Mesothelial cell of epicardium (in vitro differentiated cells): ENCODE results near the gene MRPL2. TPM values are rescaled to one million over a fixed set of nuclear protein-coding genes. Genes with fewer than 3 reads are reported as not detected.

Source experiments
- DNase-seq, 2 experiments: peaks; one replicate each; pipeline ENCODE4 v3.0.0; 2021; ENCODE audit warnings: low spot score in 2 of 2; ENCODE audit not compliant: unreplicated experiment in 2 of 2
- H3K27ac Mint-ChIP-seq: 2 replicates; pipeline ENCODE4 v1.8.0; 2021; ENCODE audit warnings: mixed read lengths
- H3K27me3 Mint-ChIP-seq: 2 replicates; pipeline ENCODE4 v1.8.0; 2021; ENCODE audit warnings: low read depth, mixed read lengths
- H3K36me3 Mint-ChIP-seq: 2 replicates; pipeline ENCODE4 v1.8.0; 2021; ENCODE audit warnings: mixed read lengths
- H3K4me1 Mint-ChIP-seq: 2 replicates; pipeline ENCODE4 v1.8.0; 2021; ENCODE audit warnings: mixed read lengths
- H3K4me3 Mint-ChIP-seq: 2 replicates; pipeline ENCODE4 v1.8.0; 2021; ENCODE audit warnings: mild to moderate bottlenecking, moderate library complexity, mixed read lengths
- H3K9me3 Mint-ChIP-seq: 2 replicates; pipeline ENCODE4 v1.8.0; 2021; ENCODE audit warnings: mixed read lengths
- total RNA-seq: library from RNA; stranded (reverse); gene quantifications from 3 replicates; pipeline ENCODE4 v1.2.1, GENCODE V29; 2021
- TF ChIP-seq, protein P1 (sequence below): fragments of 200-600 bp; sonication (generic); IDR thresholded peaks from one replicate; pipeline ENCODE4 v1.5.0; 2021; ENCODE audit warnings: antibody characterized with exemption; ENCODE audit not compliant: unreplicated experiment

The MRPL2 gene
- total RNA-seq, 1 donor from 2014 or later: 54.9 TPM

DNA sequence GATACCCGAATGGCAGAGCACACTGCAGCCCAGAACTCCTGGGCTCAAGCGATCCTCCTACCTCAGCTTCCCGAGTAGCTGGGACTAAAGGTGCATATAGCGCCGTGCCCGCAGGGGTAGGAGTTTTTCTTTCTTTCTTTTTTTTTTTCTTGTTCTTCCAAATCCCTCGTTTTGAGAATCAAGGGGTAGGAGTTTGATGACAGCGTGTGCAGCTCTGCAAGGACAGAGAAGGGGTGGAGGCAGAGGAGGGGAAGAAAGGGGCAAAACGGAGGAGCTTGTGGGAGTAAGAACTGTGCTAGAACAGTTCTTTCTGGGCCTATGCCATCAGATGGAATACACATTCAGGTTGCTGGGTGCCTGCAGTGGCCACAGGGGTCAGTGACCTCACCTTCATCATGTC is 22.5 kb downstream of the MRPL2 start:
- no peak for DNase-seq
- TF ChIP-seq, protein P1, sequence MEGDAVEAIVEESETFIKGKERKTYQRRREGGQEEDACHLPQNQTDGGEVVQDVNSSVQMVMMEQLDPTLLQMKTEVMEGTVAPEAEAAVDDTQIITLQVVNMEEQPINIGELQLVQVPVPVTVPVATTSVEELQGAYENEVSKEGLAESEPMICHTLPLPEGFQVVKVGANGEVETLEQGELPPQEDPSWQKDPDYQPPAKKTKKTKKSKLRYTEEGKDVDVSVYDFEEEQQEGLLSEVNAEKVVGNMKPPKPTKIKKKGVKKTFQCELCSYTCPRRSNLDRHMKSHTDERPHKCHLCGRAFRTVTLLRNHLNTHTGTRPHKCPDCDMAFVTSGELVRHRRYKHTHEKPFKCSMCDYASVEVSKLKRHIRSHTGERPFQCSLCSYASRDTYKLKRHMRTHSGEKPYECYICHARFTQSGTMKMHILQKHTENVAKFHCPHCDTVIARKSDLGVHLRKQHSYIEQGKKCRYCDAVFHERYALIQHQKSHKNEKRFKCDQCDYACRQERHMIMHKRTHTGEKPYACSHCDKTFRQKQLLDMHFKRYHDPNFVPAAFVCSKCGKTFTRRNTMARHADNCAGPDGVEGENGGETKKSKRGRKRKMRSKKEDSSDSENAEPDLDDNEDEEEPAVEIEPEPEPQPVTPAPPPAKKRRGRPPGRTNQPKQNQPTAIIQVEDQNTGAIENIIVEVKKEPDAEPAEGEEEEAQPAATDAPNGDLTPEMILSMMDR: no peak
- no peak overlapping the region for H3K4me3 Mint-ChIP-seq
- H3K9me3 Mint-ChIP-seq: no peaks in the 10 kb centered on the region
- no peaks in the 10 kb centered on the region for H3K27me3 Mint-ChIP-seq
- H3K4me1 Mint-ChIP-seq: no peaks in the 10 kb centered on the region
- H3K36me3 Mint-ChIP-seq: peaks cover 52% of the 10 kb centered on the region
- no peak overlapping the region for H3K27ac Mint-ChIP-seq

DNA sequence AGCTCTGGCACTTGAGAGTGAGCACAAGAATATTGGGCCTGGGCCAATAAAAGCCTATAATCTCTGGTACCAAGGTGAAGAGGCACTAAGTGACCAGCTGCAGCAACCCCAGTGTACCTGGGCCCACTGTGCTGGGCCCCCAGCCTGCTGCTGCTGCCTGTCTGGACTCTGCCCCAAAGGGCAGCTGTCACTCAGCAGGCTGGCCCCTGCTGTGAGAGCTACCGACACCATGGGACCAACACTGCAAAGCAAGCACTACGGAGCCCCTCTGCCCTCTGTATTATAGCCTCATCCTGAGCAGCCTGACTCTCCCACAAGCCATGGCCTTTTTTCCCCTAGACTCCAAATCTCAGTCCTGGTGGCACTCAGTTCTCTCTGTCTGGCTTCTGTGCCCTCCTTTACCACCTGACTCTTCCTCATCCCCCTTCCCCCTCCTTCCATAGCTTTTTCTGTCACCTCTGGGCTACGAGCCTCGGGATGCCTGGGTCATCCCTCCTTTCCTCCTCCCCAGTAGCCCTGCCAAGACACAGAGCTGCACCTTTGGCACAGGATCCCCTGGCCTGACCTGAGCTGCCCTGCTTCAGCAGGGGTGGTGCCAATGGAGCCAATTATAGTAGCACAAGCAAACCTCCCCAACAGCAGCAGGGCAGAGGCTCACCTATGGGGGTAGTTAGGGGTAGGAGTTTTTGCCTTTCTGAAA is 23.6 kb downstream of the MRPL2 start:
- H3K27me3 Mint-ChIP-seq: no peaks in the 10 kb centered on the region
- H3K27ac Mint-ChIP-seq: no peak overlapping the region
- TF ChIP-seq, protein P1: no peak
- peaks cover 50% of the 10 kb centered on the region for H3K36me3 Mint-ChIP-seq
- no peaks in the 10 kb centered on the region for H3K4me1 Mint-ChIP-seq
- no peak for DNase-seq
- H3K9me3 Mint-ChIP-seq: no peaks in the 10 kb centered on the region
- H3K4me3 Mint-ChIP-seq: no peak overlapping the region

DNA sequence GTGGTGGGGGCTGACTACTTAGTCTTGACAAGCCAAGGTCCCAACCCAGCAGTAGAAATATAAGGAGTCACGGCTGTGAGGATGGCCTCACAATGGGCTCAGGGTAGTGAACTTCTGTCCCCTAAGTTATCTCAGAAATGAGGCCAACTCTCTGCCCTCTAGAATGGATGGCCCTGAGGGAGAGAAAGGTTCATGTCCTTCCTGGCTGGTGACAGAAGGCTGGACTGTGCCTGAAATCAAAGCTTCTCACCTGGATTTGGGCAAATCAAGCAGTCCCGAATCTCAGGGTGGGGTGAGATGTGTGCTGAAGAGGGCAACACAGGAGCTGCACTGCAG is 25.1 kb downstream of the MRPL2 start:
- TF ChIP-seq, protein P1: no peak
- DNase-seq: no peak
- H3K27me3 Mint-ChIP-seq: no peaks in the 10 kb centered on the region
- H3K27ac Mint-ChIP-seq: no peak overlapping the region
- H3K36me3 Mint-ChIP-seq: peaks cover 50% of the 10 kb centered on the region
- H3K9me3 Mint-ChIP-seq: no peaks in the 10 kb centered on the region
- H3K4me3 Mint-ChIP-seq: no peak overlapping the region
- H3K4me1 Mint-ChIP-seq: no peaks in the 10 kb centered on the region

DNA sequence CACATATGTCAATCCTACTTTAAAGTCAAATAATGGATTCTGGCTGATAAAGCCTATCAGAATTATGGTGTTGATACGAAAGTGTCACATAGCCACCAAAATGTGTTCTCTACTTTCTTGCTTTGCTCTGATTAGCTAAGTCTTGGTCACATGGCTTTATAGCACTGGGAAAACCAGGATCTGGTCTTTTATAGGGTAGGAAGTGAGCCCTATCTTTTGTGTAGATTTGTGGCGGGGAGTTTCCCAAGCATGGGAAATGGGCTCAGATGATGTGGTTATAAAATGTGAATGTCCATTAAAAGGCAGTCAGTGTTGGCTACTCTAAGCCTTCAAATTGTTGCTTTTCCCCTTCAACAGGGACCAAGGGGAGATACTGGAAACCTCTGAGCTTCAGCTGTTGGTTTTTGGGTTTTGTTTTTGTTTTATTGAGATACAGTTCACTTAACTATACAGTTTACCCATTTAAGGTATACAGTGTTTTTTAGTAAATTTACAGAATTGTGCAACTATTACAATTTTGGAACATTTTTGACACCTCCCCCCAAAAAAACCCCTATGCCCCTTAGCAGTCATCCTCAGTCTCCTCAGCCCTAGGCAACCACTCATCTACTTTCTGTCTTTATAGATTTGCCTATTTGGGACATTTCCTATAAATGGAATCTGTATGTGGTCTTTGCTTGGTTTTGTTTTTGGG is 25.6 kb downstream of the MRPL2 start:
- Mint-ChIP-seq H3K27me3 (no peaks in the 10 kb centered on the region), H3K4me3 (no peak overlapping the region), H3K4me1 (no peaks in the 10 kb centered on the region), H3K36me3 (peaks cover 49% of the 10 kb centered on the region), H3K9me3 (no peaks in the 10 kb centered on the region), H3K27ac (no peak overlapping the region)
- TF ChIP-seq, protein P1: no peak
- DNase-seq: no peak

DNA sequence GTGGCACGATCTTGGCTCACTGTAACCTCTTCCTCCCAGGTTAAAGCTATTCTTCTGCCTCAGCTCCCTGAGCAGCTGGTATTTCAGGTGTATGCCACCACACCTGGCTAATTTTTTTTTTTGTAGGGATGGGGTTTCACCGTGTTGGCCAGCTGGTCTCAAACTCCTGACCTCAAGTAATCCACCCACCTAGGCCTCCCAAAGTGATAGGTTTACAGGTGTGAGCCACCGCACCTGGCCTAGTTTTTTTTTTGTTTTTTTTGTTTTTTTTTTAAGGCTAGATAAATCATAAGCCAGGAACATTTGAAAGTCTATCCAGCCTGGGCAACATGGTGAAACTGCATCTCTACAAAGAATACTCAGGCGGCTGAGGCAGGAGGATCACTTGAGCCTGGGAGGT is 26.9 kb downstream of the MRPL2 start:
- Mint-ChIP-seq H3K27ac (no peak overlapping the region), H3K4me1 (no peaks in the 10 kb centered on the region), H3K4me3 (no peak overlapping the region), H3K9me3 (no peaks in the 10 kb centered on the region), H3K27me3 (no peaks in the 10 kb centered on the region), H3K36me3 (peaks cover 42% of the 10 kb centered on the region)
- DNase-seq: no peak
- TF ChIP-seq, protein P1: no peak
